Stimulated activated CD4-positive, alpha-beta T cell treated with anti-CD3 and anti-CD28 coated beads, Interleukin-1b, Interleukin-23, amount 100 ng/mL, for 1 hour (primary cell): ENCODE results near the gene JARID2.
"Not testable (repeated sequence)": the region's sequence is repeated elsewhere in the genome, so short reads cannot be mapped to it uniquely, and the experiment has no call there.

Source experiments
- DNase-seq, 2 donors: peaks; one replicate each; pipeline ENCODE4 v3.0.0-alpha.2; 2020; ENCODE audit warnings: low read depth in 2 of 2

JARID2 gene

DNA sequence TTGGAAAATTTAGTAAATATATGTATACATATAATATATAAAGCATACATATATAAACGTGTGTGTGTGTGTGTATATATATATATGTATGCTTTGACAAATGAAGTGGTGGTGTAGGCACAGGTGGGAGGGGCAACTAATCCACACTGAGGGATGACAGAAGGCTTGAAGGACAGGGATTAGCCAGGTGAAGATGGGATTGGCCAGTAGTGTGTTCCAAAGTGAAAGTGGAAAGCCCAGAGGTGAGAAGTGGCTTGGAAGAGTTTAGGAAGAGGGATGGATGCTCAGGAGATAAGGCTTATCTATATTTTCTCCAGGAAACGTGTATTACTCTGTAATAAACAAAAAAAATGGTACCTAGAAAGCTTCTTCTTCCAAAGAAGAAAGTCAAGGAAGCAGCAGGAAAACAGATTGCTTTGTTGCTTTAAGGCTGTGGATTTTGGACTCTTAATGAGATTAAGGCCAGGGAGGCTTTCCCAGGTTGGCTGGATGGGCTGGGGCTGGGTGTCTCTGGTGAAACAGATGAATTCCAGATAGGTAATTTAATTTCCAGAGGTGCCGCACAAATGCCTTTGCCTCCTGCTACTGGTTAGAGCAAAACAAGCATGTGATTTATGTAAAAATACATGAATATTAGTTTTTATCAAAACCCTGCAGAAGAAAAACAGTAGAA is 63.9 kb downstream of the JARID2 start:
- no peak for DNase-seq

DNA sequence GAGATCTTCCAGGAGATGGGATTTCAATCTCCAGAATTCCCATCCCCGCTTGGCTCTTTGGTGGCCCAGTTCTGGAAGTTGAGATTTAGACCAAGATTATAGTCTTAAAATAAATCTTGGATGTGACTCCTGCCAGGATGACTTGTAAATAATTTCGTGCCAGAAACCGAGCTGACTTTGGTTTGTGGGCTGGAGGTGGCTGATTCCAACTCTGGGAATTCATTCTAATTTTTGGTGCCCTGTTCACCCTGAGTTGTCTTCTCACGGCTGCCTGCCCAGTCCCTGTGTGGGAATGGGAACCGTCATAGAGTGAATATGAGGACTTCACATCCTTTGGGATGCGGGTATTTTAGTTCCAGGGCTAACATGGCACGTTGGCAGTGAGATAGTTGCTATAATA is 64.8 kb downstream of the JARID2 start:
- DNase-seq: no peak

- DNase-seq: no peak
These were observed 66.6 kb downstream of the JARID2 start for GRCh38 chr6:15312500-15312899.

DNA sequence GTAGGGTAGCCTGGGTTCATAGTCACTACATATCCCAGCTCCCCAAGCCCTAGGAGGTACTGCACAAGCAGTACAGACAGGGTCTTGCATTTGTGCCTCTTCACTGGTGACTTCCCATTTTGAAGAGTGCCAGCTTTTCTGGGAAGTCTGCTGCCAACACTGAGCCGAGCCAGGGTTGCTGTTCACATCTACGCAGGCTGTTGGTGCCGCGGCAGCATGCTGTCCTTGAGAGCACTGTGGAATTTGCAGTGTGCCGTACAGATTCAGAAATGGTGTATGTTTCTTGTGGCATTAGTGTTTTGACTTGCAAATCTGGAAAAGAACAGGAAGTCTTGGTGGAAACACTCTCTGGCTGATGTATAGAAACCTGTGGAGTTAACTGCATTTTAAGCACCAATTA is 67.5 kb downstream of the JARID2 start:
- DNase-seq: no peak

DNA sequence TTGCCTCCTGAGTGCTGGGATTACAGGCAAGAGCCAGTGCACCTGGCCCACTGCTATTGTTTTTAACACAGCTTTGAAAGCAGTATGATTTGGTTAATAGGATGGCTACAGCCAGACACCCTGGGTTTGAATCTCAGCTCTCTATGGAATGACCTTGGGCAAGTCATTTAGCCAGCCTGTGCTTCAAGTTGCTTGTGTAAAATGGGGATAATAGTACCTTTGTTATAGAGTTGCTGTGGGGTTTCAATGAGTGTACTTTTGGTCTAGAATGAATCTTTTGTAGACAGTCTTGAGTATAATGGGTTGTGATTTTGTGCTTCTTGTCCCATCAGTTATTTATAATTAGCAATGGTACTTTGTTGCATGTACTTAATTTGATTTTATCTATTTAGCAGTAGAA is 70.9 kb downstream of the JARID2 start:
- no peak for DNase-seq

- DNase-seq: no peak
These were observed 71.4 kb downstream of the JARID2 start for GRCh38 chr6:15317251-15317650.

- no peak for DNase-seq
These were observed 72.3 kb downstream of the JARID2 start for GRCh38 chr6:15317934-15318902.

DNA sequence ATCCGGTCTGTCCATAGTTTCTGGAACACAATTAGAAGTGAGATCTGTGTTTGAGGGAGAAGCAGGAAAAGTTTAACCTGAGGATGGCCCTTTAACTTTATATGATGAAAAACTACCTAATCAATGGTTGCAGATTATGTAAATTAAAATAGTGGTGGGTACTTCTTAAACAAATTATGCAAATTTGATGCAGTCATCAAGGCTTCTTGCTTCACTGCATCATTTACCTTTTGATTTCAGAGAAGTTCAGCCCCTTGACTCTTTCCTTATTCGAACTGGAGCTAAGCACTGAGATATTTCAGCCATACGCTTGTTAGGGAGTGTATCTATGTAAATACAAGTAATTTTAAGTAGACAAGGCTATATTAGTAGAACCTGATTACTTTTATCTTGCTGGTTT is 73.8 kb downstream of the JARID2 start:
- no peak for DNase-seq

- DNase-seq: no peak
These were observed 74.8 kb downstream of the JARID2 start for GRCh38 chr6:15320693-15321092.

- no peak for DNase-seq
These were observed 76.3 kb downstream of the JARID2 start for GRCh38 chr6:15322184-15322583.

GRCh38 chr6:15322781-15323536 is 77.1 kb downstream of the JARID2 start:
- DNase-seq: no peak

- not testable (repeated sequence) for DNase-seq
These were observed 77.7 kb downstream of the JARID2 start for GRCh38 chr6:15323611-15324010.

DNA sequence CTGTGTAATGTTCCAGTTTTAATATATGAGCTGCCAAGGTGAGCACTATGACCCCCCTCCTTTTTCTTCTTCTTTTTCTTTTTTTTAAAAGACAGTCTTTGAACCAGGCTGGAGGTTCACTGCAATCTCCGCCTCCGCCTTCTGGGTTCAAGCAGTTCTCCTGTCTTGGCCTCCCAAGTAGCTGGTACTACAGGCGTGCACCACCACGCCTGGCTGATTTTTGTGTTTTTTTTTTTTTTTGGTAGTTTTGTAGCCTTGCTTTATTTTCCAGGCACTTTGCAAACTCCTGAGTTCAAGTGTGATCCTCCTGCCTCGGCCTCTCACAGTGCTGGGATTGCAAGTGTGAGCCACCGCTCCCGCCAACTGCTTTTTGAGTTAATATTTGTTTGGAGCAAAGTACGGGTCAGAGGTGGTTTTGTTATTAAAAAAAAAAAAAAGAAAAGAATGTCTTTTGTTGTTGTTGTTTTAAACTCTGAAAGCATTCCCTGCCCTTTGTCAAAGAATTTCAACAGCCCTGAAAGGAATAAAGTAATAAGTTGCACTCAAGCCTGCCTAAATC is 78.6 kb downstream of the JARID2 start:
- no peak for DNase-seq

- no peak for DNase-seq
These were observed 79.7 kb downstream of the JARID2 start for GRCh38 chr6:15325540-15325955.

DNA sequence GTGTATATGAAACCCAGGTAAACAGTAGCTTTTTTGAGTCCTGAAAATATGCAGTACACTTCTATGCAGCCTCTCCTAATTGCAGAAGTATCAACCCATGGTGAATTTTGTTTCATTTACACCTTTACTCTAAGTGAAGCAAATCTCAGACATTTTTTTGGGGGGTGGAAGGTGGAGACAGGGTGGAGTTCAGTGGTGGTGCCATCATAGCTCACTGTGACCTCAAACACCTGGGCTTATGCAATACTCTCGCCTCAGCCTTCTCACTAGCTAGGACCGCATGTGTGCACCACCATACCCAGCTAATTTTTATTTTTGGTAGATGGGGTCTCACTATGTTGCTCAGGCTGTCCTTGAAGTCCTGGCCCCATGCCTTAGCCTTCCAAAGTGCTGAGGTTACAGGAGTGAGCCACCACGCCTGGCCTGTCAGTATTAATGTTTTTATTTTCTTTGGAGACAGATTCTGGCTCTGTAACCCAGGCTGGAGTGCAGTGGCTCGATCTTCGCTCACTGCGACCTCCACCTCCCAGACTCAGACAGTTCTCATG is 80.3 kb downstream of the JARID2 start:
- DNase-seq: no peak

DNA sequence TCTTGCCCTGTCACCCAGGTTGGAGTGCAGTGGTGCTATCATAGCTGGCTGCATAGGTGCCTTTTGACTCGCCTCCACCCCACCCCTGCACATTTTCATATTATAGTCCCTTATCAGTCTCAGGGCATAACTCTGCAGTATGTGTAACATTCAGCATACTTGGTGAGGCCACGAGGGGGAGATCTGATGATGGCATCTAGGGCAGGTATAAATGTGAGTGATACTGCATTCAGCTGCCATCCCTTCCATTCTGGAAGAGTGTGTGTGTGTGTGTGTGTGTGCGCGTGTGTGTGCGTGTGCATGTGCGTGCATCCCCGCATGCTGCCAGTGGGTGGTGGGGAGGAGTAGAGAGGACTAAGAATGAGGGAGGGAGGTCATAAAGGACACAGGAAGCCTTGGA is 81.4 kb downstream of the JARID2 start:
- no peak for DNase-seq

DNA sequence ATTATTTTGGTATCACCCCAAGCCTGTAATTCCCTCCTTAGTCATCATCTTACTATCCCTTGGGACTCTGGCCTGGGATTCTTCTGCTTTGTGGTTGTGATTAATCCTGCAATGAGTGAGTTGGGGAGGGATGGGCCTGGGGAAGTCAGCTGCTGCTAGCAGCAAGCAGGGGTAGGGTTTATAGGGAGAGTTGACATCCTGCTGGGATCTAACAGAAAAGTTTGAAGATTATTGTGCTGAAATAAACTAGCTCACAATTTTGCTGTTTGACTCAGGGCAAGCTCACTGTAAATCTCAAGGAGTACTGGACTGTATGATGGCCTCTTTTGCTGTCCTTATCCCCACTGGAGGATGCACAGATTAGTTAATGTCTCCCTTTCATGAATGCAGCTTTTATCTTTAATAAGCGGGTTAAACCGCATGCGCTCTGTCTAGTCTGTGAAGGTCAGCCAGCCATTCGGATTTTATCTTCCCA is 83.4 kb downstream of the JARID2 start:
- no peak for DNase-seq

GRCh38 chr6:15330174-15330944 is 84.5 kb downstream of the JARID2 start:
- no peak for DNase-seq

DNA sequence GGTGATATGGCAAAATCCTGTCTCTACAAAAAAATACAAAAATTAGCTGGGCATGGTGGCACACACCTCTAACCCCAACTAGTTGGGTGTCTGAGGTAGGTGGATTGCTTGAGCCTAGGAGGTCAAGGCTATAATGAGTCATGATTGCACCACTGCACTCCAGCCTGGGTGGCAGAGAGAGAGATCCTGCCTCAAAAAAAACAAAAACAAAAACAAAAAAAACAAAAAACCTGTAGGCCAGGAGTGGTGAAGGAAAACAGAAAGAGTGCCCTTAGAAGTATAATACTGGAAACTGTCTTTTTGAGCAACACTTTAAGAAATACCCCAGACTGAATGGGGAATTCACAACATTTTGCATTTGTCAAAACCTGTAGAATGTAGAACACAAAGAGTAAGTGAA is 85.3 kb downstream of the JARID2 start:
- no peak for DNase-seq

DNA sequence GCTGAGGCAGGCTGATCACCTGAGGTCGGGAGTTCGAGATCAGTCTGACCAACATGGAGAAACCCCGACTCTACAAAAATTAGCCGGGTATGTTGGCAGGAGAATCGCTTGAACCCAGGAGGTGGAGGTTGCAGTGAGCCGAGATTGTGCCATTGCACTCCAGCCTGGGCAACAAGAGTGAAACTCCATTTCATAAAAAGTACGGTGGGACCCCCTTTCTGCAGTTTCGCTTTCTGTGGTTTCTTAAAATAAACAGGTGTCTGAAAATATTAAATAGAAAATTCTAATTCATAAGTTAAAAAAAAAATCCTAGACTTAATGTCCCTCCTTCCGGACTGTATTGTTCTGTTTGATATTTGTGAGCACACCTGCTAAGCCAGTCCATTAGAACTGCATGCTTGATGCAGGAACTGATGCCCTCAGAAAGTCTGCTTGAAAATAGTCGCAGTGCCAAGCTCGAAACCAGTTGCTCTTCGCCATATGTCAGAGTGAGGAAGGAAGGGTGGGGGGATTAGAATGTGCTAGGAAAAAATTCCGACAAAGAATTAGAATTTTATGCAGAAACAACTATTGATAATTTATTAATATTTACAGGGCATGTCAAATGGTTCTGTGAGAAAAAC is 85.9 kb downstream of the JARID2 start:
- no peak for DNase-seq
